IMR-90 (cell line): ENCODE measurements around the gene CCDC32.

Experiments
- MXI1 ChIP-seq: IDR thresholded peaks from 2 replicates; pipeline ENCODE4 v1.6.1; 2012; ENCODE audit warnings: low read depth, mild to moderate bottlenecking, low read length, moderate library complexity, borderline replicate concordance
- POLR2A ChIP-seq: IDR thresholded peaks from 2 replicates; pipeline ENCODE4 v1.6.1; 2012; ENCODE audit warnings: mild to moderate bottlenecking, low read depth, low read length
- RAD21 ChIP-seq: IDR thresholded peaks from 2 replicates; pipeline ENCODE4 v1.6.1; 2012; ENCODE audit warnings: low read length, improper control_type of control experiment
- TF ChIP-seq, protein P1 (sequence below): conservative IDR thresholded peaks from 2 replicates; pipeline ENCODE4 v1.5.1; 2012; ENCODE audit warnings: mild to moderate bottlenecking, low read depth, low read length, improper control_type of control experiment

DNA sequence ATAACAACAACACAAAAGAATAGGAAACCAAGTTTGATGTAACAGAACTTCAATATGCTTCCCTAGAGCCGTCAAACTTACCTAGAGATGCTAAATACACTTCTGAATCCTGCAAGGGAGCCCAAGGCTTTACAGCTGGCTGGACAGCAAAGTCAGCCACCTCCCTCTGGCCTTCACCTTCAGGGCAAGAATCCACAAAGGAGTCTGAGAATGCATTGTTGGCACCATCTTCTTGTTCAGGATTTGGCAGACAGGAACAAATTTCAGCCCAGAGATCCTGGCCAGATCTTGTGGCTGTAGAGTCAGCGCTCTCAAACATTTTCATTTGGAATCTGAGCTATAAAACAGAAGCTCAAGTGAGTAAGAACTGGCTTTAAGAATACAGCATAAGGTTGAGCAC is 2.2 kb downstream of the CCDC32 start:
- no peak for TF ChIP-seq RAD21
- TF ChIP-seq, protein P1, sequence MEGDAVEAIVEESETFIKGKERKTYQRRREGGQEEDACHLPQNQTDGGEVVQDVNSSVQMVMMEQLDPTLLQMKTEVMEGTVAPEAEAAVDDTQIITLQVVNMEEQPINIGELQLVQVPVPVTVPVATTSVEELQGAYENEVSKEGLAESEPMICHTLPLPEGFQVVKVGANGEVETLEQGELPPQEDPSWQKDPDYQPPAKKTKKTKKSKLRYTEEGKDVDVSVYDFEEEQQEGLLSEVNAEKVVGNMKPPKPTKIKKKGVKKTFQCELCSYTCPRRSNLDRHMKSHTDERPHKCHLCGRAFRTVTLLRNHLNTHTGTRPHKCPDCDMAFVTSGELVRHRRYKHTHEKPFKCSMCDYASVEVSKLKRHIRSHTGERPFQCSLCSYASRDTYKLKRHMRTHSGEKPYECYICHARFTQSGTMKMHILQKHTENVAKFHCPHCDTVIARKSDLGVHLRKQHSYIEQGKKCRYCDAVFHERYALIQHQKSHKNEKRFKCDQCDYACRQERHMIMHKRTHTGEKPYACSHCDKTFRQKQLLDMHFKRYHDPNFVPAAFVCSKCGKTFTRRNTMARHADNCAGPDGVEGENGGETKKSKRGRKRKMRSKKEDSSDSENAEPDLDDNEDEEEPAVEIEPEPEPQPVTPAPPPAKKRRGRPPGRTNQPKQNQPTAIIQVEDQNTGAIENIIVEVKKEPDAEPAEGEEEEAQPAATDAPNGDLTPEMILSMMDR: no peak
- TF ChIP-seq MXI1: no peak
- TF ChIP-seq POLR2A: no peak
